ENCODE measurements around the gene SDHB. TPM values are rescaled to one million over a fixed set of nuclear protein-coding genes. Genes with fewer than 3 reads are reported as not detected.

The SDHB gene
- total RNA-seq (100 to 1,000 TPM; 222 to 486 (median 379) TPM), polyA plus RNA-seq (100 to 1,000 TPM; 102 to 312 TPM)
- long read RNA-seq, donor 1, transcript SDHB-201 (8 exons, 1,153 nt): major isoform, 183 of 199 reads
- long read RNA-seq, donor 1, partial matches to known transcripts: 13 of 199 reads
- long read RNA-seq, donor 1, other reads (novel, unspliced or antisense): 3 of 199 reads
- long read RNA-seq, donor 2, transcript SDHB-201 (8 exons, 1,153 nt): major isoform, 225 of 243 reads
- long read RNA-seq, donor 2, partial matches to known transcripts: 15 of 243 reads
- long read RNA-seq, donor 2, other reads (novel, unspliced or antisense): 2 of 243 reads
- long read RNA-seq, donor 3, transcript SDHB-201 (8 exons, 1,153 nt): major isoform, 192 of 212 reads
- long read RNA-seq, donor 3, partial matches to known transcripts: 11 of 212 reads
- long read RNA-seq, donor 3, other reads (novel, unspliced or antisense): 7 of 212 reads

GRCh38 chr1:17053685-17054410 lies at the start of gene SDHB:
Gene SDHB (minus strand): TSS chr1:17054032. CDS start chr1:17054019, 13 bp downstream.
- Histone ChIP-seq H3K9me3 (no peaks in the 10 kb centered on the region), H3K4me1 (peaks cover 5 to 34% (median 26%) of the 10 kb centered on the region in 9 donors), H3K36me3 (peaks cover 0 to 35% (median 13%) of the 10 kb centered on the region in 9 donors), H3K27me3 (no peaks in the 10 kb centered on the region), H3K27ac (peak within 1 kb of the TSS; percentile 41 to 92 (median 87)), H3K4me3 (peak within 1 kb of the TSS; percentile 66 to 86 (median 74))
- peak; percentile 98 to 99 (median 99) for ATAC-seq
- peak; percentile 99 for DNase-seq
- no peak for TF ChIP-seq CTCF (IDR thresholded peaks at IDR 0.05)
- intact Hi-C loops (cut with DNase I): loop anchor here in 1 of 10 donors (5.0 kb wide), 1 partner anchor 42 kb away; the partner anchor contains the start of gene ATP13A2
- 0 to 1% methylated on average over 44 of the region's 44 CpGs for WGBS, 2 donors

DNA sequence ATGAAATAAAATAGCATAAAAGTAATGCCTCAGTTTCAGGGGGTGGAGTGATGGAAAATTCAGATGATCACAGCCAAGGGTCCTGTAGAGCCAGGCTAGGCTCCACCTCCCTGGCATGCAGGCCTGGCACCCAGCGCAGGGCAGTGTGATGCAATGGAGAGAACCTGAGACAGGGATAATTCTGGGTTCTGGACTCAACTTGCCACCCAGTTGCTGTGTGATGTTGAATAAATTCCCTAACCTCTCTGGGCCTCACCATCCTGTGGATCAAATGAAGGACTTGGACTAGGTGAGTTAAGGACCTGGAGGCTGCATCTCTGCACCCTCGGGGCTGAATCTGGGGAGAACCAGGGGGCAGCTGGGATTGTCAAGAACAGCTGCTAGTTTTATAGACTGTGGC lies 48.4 kb upstream of the SDHB start:
- Histone ChIP-seq H3K9me3 (no peaks in the 10 kb centered on the region), H3K27ac (no peak overlapping the region), H3K4me3 (no peak overlapping the region), H3K27me3 (peaks cover 0 to 5% (median 0%) of the 10 kb centered on the region in 7 donors), H3K4me1 (peaks cover 0 to 13% (median 0%) of the 10 kb centered on the region in 9 donors), H3K36me3 (peaks cover 0 to 2% (median 0%) of the 10 kb centered on the region in 9 donors)
- 82 to 84% methylated on average over 2 of the region's 2 CpGs for WGBS, 2 donors
- intact Hi-C loops (cut with DNase I): no loop called here
- DNase-seq: no peak
- no peak for TF ChIP-seq CTCF (IDR thresholded peaks at IDR 0.05)
- ATAC-seq: no peak

GRCh38 chr1:17101261-17101660 lies 47.4 kb upstream of the SDHB start:
- 63 to 69% methylated on average over 4 of the region's 4 CpGs for WGBS, 2 donors

More at GRCh38 chr1:17101261-17101660, 47.4 kb upstream of the SDHB start:
- DNase-seq (no peak), ATAC-seq (no peak)
- no peak for TF ChIP-seq CTCF (IDR thresholded peaks at IDR 0.05)
- H3K9me3 ChIP-seq: no peaks in the 10 kb centered on the region
- H3K4me3 ChIP-seq: no peak overlapping the region
- intact Hi-C loops (cut with DNase I): no loop called here
- peaks cover 0 to 16% (median 0%) of the 10 kb centered on the region in 9 donors for H3K4me1 ChIP-seq
- no peak overlapping the region for H3K27ac ChIP-seq
- H3K36me3 ChIP-seq: peaks cover 0 to 2% (median 0%) of the 10 kb centered on the region in 9 donors
- peaks cover 0 to 5% (median 0%) of the 10 kb centered on the region in 7 donors for H3K27me3 ChIP-seq
